ENCODE results near the gene LRRC4C.

Gene LRRC4C

GRCh38 chr11:41459465-41460401 lies at the start of gene LRRC4C:
Gene LRRC4C, minus strand, starts transcription at chr11:41459652.
- DNase-seq (ENCODE audit: low spot score) = no peak

GRCh38 chr11:41508121-41508520 lies 48.7 kb upstream of the LRRC4C start:
- no peak for DNase-seq (ENCODE audit: low spot score)

- no peak for DNase-seq (ENCODE audit: low spot score)
These were observed 40.0 kb upstream of the LRRC4C start for GRCh38 chr11:41499429-41499828.

GRCh38 chr11:41498726-41499125 lies 39.3 kb upstream of the LRRC4C start:
- no peak for DNase-seq (ENCODE audit: low spot score)

GRCh38 chr11:41497974-41498373 lies 38.5 kb upstream of the LRRC4C start:
- no peak for DNase-seq (ENCODE audit: low spot score)

GRCh38 chr11:41494716-41495115 lies 35.3 kb upstream of the LRRC4C start:
- DNase-seq (ENCODE audit: low spot score) = no peak

GRCh38 chr11:41486424-41486823 lies 27.0 kb upstream of the LRRC4C start:
- DNase-seq (ENCODE audit: low spot score) = no peak

GRCh38 chr11:41483956-41484355 lies 24.5 kb upstream of the LRRC4C start:
- no peak for DNase-seq (ENCODE audit: low spot score)

- DNase-seq (ENCODE audit: low spot score) = no peak
These were observed 19.7 kb upstream of the LRRC4C start for GRCh38 chr11:41479179-41479578.

GRCh38 chr11:41461057-41461681 lies 1.7 kb upstream of the LRRC4C start:
- DNase-seq (ENCODE audit: low spot score) = no peak

- no peak for DNase-seq (ENCODE audit: low spot score)
These were observed 811 bp downstream of the LRRC4C start for GRCh38 chr11:41458641-41459040.

GRCh38 chr11:41458154-41458553 lies 1.3 kb downstream of the LRRC4C start:
- no peak for DNase-seq (ENCODE audit: low spot score)

- no peak for DNase-seq (ENCODE audit: low spot score)
These were observed 2.0 kb downstream of the LRRC4C start for GRCh38 chr11:41457216-41458014.

- no peak for DNase-seq (ENCODE audit: low spot score)
These were observed 3.2 kb downstream of the LRRC4C start for GRCh38 chr11:41456269-41456668.

- DNase-seq (ENCODE audit: low spot score) = no peak
These were observed 8.4 kb downstream of the LRRC4C start for GRCh38 chr11:41451011-41451410.

- no peak for DNase-seq (ENCODE audit: low spot score)
These were observed 9.9 kb downstream of the LRRC4C start for GRCh38 chr11:41449483-41450050.

- no peak for DNase-seq (ENCODE audit: low spot score)
These were observed 12.9 kb downstream of the LRRC4C start for GRCh38 chr11:41446566-41446965.

GRCh38 chr11:41446107-41446506 lies 13.3 kb downstream of the LRRC4C start:
- no peak for DNase-seq (ENCODE audit: low spot score)

GRCh38 chr11:41437006-41437490 lies 22.4 kb downstream of the LRRC4C start:
- no peak for DNase-seq (ENCODE audit: low spot score)

- DNase-seq (ENCODE audit: low spot score) = no peak
These were observed 23.9 kb downstream of the LRRC4C start for GRCh38 chr11:41435531-41435930.

GRCh38 chr11:41431784-41432183 lies 27.7 kb downstream of the LRRC4C start:
- DNase-seq (ENCODE audit: low spot score) = no peak

- DNase-seq (ENCODE audit: low spot score) = no peak
These were observed 39.6 kb downstream of the LRRC4C start for GRCh38 chr11:41419901-41420300.

Measured in CD4-positive, alpha-beta T cell treated with Interleukin-6 at 100 ng/mL for 8 hours (primary cell).